IMR-90 (cell line): Measurements from ENCODE around the gene KIF6. TPM values are rescaled to one million over a fixed set of nuclear protein-coding genes. Genes with fewer than 3 reads are reported as not detected.

Source experiments
- microRNA-seq, 2 experiments: library from miRNA; stranded (forward) in 1 of 2; unstranded in 1 of 2; fragments of 10-50 nt in 1 of 2; fragments of <30 nt in 1 of 2; gene quantifications in 1 of 2; microRNA quantifications in 1 of 2; one replicate each; pipeline versions ENCODE3 to v1.1.0; 2013 to 2020; ENCODE audit not compliant: insufficient read depth in 1 of 2, insufficient read length in 1 of 2, unreplicated experiment in 1 of 2
- polyA plus RNA-seq, 3 experiments: library from polyadenylated mRNA; depleted of rRNA; stranded (reverse); fragments of >200 nt; gene quantifications; 2 replicates each; pipeline ENCODE4 v1.2.3, GENCODE V29; 2012; ENCODE audit warnings: low replicate concordance in 1 of 3
- small RNA-seq, 5 experiments: library from RNA; depleted of rRNA; stranded (forward); fragments of <200 nt; gene quantifications; one replicate each; pipeline ENCODE3, GENCODE V24; 2012
- total RNA-seq: library from RNA; depleted of rRNA; stranded (reverse); fragments of >200 nt; gene quantifications from 2 replicates; pipeline ENCODE4 v1.2.3, GENCODE V29; 2012; rRNA removed

Gene KIF6
- total and polyA plus RNA-seq, 2 of the 4 experiments (the other 2 are of a cell fraction): under 0.01 to 0.10 TPM

Small RNA genes lying within 50 kb of the gene (microRNA-seq; reads per million reads assigned to microRNA genes)
- not detected for gene RNU1-54P (ENCODE audit: insufficient read depth, insufficient read length)

Small RNA genes lying within 50 kb of the gene (small RNA-seq; reads per million reads assigned to genes)
- 0 reads per million in 5 experiments for gene RNU1-54P

Other genes with a start within 250 kb of the KIF6 start
- 12.9 and 13.1 TPM in 2 replicates for gene DAAM2, start 67.0 kb upstream of the KIF6 start, total RNA-seq
- gene DAAM2, start 67.0 kb upstream of the KIF6 start, polyA plus RNA-seq (2012; rRNA removed): 11.2 and 11.9 TPM in 2 replicates
- gene MOCS1, start 209.1 kb upstream of the KIF6 start, total RNA-seq: 8.1 and 9.5 TPM in 2 replicates
- gene MOCS1, start 209.1 kb upstream of the KIF6 start, polyA plus RNA-seq (2012; rRNA removed): 4.8 and 5.5 TPM in 2 replicates